ENCODE data around the gene GUCA1C.

GUCA1C gene

DNA sequence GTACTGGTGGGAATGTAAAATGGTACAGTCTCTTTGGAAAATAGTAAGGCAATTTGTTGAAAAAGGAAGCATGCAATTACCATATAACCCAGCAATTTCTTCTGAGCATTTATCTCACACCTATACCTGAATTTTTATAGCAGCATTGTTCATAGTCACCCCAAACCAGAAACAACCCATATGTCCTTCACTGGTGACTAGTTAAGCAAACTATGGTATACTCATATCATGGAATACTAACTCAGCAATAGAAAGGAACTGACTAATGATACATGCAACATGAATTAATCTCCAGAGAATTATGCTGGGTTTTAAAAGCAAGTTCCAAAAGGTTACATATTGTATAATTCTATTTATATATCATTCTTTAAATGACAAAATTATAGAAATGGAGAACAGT is 70.9 kb downstream of the GUCA1C start:
- H3K27ac ChIP-seq = no peak overlapping the region
- TF ChIP-seq, protein P1, sequence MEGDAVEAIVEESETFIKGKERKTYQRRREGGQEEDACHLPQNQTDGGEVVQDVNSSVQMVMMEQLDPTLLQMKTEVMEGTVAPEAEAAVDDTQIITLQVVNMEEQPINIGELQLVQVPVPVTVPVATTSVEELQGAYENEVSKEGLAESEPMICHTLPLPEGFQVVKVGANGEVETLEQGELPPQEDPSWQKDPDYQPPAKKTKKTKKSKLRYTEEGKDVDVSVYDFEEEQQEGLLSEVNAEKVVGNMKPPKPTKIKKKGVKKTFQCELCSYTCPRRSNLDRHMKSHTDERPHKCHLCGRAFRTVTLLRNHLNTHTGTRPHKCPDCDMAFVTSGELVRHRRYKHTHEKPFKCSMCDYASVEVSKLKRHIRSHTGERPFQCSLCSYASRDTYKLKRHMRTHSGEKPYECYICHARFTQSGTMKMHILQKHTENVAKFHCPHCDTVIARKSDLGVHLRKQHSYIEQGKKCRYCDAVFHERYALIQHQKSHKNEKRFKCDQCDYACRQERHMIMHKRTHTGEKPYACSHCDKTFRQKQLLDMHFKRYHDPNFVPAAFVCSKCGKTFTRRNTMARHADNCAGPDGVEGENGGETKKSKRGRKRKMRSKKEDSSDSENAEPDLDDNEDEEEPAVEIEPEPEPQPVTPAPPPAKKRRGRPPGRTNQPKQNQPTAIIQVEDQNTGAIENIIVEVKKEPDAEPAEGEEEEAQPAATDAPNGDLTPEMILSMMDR (conservative IDR thresholded peaks at IDR 0.05) = no peak

- TF ChIP-seq, protein P1 (conservative IDR thresholded peaks at IDR 0.05) = no peak
- no peak overlapping the region for H3K27ac ChIP-seq
Measured at GRCh38 chr3:108879915-108880314, 73.8 kb downstream of the GUCA1C start.

GRCh38 chr3:108877901-108878300 is 75.8 kb downstream of the GUCA1C start:
- H3K27ac ChIP-seq = no peak overlapping the region
- TF ChIP-seq, protein P1 (conservative IDR thresholded peaks at IDR 0.05) = no peak

GRCh38 chr3:108863799-108864135 is 89.9 kb downstream of the GUCA1C start:
- no peak overlapping the region for H3K27ac ChIP-seq
- TF ChIP-seq, protein P1 (conservative IDR thresholded peaks at IDR 0.05) = no peak

GRCh38 chr3:108862865-108863798 is 90.5 kb downstream of the GUCA1C start:
- no peak overlapping the region for H3K27ac ChIP-seq
- TF ChIP-seq, protein P1 (conservative IDR thresholded peaks at IDR 0.05) = no peak

DNA sequence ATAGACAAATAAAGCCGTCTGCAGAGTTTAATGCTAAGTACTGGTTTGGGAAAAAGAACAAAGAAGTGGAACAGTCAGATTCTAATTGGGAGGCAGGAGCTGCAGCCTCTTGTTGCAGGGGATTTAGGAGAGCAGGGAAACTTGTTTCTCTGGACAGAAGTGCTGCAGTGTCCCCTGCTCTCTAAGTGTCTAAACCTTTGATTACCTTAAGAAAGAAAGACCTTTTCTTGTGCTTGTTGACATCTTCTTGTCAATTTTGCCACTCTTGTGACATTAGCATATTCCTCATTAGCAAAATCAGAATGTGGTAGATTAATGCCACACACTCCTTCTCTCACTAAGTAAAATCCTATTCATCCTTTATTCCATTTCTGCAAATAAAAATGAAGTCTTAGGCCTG is 92.3 kb downstream of the GUCA1C start:
- TF ChIP-seq, protein P1 (conservative IDR thresholded peaks at IDR 0.05) = no peak
- H3K27ac ChIP-seq = no peak overlapping the region
